ENCODE results near the gene PIP4P1.
"Not testable (repeated sequence)": the region's sequence is repeated elsewhere in the genome, so short reads cannot be mapped to it uniquely, and the experiment has no call there.

Gene PIP4P1

GRCh38 chr14:20472536-20473169 lies 11.4 kb upstream of the PIP4P1 start:
- no peak for DNase-seq

DNA sequence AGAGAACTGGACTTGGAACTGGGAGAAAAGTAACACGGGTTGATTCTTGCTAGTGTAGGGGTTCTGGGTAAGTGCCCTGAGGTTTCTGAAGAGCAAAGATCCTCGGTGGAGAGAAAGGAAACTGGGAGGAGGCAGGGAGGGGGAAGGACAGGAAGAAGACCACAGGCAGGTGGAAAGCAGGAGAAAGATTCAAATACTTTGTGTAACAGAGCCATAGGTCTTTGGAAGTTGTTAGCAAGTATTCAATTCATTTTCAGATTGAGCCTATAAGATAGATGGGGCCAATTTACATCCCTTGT lies 9.3 kb upstream of the PIP4P1 start:
- DNase-seq, result no peak

DNA sequence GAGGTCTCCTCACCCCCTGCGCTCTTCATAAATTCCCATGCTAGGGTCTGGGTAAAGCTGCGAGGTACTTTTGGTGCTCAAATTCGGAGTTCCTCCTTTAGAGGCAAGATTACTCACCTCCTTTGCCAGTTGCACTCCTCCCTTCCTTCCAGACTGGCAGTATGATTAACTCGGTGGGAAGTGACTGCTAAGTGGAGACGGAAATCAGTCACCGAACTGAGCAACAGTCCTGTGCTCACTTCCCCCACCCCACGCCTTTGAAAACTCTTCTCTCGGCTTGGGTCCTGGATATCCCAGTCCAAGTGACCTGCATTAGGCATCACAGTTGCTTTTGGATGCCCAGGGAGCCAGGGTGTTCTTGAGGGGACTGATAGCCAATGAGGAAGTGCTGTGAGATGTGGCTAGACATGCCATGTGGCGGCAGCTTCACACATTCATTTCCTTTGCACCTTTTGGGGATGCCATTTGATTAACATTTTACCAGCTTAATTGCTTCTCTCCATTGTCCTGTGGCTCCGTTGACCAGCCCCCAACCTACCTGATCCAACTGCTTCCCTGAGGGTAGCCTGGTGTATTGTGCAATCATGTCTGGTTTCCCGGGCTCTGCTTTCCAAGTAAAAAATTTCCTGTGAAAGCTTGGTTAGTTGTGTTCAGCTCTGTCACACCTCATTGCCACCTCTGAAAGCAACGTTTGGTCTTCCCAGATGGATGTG lies 8.8 kb upstream of the PIP4P1 start:
- DNase-seq, result peak; percentile 83

DNA sequence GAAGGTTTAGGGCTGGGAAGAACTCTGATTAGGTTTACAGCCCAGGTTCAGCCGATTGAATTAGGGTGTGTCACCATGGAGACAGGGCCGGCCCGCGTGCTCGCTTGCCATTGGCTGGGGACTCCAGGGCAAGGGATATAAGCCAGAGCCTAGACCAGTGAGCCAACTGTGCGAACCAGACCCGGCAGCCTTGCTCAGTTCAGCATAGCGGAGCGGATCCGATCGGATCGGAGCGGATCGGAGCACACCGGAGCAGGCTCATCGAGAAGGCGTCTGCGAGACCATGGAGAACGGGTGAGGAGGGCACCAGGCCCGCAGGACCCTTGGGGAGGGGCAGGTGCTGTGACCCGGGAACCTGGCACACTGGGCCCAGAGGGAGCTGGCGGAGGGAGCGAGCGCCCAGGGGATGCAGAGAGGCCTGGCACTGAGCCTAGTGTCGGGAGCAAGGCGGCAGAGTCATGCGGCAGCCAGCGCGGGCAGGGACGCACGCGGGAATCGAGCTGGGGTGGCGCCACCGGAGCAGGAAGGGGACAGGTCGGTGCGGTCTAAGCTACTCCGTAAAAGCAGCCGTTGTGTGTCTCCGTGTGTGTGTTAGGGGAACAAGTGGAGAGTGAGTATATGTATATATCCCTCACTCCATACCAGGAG lies 8.1 kb upstream of the PIP4P1 start, which contains the start of gene PNP:
TSS of gene PNP (plus strand) at position 165 of the 648 bp plus-strand sequence. CDS start at position 284, 119 bp downstream.
- peak; percentile 94 for DNase-seq

DNA sequence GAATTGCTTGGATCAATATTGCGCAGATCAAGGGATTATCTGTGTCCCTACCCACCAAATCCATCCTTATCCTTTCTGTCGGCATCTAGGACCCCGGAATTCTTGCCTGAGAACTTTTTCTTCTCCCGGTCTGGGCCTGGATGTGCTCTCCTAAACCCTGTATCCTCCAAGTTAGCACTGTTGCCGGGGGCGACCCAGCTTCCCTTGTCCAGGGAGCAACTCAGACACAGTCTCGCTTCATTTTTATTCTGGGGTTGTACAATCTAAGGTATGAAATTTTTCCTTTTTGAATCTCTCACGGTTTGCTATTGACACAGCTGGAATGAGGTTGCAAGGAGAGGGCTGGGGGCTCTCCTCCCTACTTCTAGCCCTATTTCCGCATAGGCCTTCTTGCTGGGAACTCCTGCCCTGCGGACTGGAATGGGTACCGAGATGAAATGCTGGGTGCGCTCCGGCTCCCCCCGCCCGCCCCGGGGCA lies 7.6 kb upstream of the PIP4P1 start:
- DNase-seq, result no peak

DNA sequence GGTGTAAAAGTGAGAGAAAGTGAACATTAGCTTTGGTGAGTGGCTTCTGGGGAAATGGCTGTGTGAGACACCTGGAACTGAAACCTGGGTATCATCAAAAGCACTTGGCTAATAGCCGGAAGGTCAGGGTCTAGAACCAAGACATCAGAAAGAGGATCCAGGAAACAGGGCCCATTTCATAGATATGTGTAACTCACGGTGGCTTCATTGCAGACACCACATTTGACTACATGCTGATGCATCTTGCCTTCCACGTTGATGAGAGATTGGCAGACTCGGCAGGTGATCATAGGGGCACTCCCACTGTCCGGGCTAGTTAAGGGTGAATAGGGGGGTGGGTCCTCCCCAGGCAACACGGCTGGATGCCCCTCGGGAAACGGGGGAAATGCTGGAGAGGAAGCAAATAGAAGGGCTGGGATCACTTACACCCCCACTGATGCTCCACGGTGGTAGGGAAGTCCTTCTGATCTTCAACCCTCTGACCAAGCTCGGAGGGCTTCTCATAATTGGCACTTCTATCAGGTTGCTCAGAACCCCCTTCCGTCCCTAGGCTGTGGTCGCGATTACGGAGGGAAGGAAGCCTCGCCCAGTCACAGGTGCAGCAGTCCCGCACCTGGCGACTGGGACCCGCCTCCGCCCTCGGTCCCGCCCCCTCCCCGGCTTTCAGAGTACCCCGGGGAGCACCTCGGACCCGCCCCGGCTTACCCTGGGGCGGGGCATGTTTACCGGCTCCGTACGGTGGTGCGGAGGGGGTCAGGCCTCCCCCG lies 593 bp downstream of the PIP4P1 start:
- peak; percentile 85 for DNase-seq

- no peak for DNase-seq
These were observed 3.0 kb downstream of the PIP4P1 start for GRCh38 chr14:20458031-20458789.

- DNase-seq, result no peak
These were observed 4.3 kb downstream of the PIP4P1 start for GRCh38 chr14:20456971-20457370.

- no peak for DNase-seq
These were observed 5.6 kb downstream of the PIP4P1 start for GRCh38 chr14:20455355-20456300.

- peak; percentile 99 for DNase-seq
These were observed 6.5 kb downstream of the PIP4P1 start, which contains the start of the genes APEX1 and OSGEP for GRCh38 chr14:20454516-20455354. Gene APEX1 (plus strand): TSS chr14:20455226. CDS start chr14:20455646, 420 bp downstream. Gene OSGEP (minus strand): TSS chr14:20454812. CDS start chr14:20454683, 129 bp downstream.

GRCh38 chr14:20452831-20453230 lies 8.4 kb downstream of the PIP4P1 start:
- not testable (repeated sequence) for DNase-seq

GRCh38 chr14:20446889-20447288 lies 14.3 kb downstream of the PIP4P1 start:
- DNase-seq, result no peak

DNA sequence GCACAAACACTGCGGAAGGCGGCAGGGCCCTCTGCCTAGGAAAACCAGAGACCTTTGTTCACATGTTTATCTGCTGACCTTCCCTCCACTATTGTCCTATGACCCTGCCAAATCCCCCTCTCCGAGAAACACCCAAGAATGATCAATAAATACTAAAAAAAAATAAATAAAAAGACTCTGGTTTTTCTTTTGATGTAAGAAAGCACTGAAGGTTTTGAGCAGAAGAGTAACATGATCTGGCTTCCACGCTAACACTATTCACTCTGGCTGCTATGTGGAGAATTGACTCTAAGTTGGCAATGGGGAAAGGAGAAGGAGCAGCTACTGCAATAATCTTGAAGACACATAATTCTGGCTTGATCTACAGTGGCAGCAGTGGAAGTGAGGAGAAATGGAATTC lies 17.6 kb downstream of the PIP4P1 start:
- DNase-seq, result not testable (repeated sequence)

- DNase-seq, result no peak
These were observed 19.8 kb downstream of the PIP4P1 start for GRCh38 chr14:20441461-20441860.

DNA sequence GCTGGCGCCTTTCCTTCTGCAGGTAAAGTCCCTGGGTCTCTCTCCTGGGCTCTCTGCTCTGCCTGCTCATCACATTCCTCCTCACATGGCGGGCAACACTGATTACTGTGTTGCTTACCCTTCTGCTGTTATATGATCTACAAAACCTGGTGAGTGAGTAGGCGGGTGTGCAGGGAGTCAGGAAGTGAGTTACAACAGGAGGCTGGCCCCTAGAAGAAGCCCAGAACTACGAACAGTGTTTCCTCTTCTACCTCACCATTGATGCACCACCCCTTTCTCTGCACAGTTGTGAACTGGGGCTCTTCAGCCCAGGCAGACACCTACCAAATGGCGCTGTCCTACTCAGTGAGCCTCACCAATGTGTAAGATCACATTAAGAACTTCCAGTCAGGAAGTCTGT lies 20.4 kb downstream of the PIP4P1 start:
- DNase-seq, result no peak

DNA sequence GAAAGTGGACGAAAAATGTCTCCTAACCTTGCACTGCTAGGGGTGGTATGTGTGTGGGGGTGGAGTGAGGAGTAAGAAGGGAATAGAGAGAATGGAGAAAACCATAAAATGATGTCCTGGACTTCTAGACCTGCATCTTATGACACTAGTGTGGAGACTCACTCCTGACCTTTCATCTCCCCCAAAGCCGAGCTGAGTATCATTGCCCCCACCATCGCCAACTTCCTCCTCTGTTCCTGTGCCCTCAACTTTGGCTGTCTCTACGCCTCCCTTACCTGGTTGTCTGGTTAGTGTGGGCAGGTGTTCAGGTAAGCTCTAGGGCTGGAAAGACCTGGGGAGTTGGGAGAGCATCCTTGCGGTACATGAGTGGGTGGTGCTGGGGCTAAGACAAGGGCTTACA lies 20.8 kb downstream of the PIP4P1 start:
- no peak for DNase-seq

DNA sequence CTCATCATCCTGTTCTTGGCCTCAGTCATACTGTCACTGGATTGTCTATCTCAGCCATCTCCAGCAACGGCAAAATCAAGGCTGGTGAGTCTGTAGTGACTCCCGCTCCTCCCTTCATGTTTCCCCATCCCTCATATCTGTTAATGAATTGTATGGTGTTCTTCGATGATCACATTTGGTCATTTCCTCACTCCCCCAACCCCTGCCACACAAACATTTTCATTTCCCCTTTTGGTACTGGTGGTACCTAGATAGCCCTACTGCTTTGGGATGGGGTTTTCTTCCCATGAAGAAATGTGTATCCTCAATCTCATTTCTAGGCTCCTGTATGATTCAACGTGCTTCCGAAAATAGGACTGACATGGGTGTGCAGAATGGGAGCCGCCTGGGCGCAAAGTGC lies 22.6 kb downstream of the PIP4P1 start:
- no peak for DNase-seq

DNA sequence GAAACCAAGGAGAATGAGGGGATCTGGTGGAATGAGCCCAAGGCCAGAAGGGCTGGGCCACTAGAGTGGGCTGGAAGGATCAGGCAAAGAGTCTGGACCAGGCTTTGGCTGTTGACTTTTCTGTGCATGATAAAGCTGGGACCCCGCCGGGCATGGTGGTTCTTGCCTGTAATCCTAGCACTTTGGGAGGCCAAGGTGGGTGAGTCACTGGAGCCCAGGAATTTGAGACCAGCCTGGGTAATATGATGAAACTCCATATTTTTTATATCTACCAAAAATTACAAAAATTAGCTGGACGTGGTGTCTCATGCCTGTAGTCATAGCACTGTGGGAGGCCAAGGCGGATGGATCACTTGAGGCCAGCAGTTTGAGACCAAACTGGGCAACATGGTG lies 24.9 kb downstream of the PIP4P1 start:
- no peak for DNase-seq

DNA sequence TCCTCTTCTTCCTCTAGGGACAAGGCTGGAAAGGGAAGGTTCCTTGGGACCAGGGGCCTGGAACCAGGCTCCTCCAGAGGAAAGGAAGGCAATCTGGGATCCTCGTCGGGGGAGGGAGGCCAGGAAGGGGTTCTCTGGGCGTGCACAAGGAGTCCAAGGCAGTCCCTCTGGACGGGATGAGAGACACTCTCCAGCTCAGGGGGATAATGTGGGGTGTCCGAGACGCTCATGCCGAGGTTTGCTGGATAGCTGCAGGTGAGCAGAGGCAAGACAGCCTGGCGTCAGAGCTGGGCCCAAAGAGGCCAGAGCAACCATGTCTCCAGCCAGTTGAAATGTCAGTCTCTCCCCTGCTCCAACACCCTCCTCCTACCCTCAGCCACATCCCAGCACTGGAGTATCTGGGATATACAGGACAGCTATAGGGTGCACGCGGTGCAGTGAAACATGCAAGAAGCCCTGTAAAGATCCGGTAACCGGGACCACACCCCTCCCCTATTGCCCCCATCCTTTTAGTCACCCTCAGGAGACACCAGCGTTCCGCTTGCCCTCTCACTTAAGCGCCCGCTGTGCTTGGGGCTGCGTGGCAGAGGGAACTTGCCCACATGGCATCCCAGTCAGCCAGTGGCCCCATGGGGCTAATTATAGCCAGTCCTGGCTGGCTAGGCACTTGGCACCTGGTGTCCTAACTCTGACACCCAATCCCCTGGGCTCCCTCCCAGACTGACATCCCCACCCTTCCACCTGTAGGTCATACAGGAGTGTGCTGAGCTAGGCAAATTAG lies 25.5 kb downstream of the PIP4P1 start, which contains the start of gene KLHL33:
TSS of gene KLHL33 (minus strand) at position 585 of the 781 bp plus-strand sequence. CDS start at position 230, 355 bp downstream.
- DNase-seq, result no peak

Data from activated effector memory CD4-positive, alpha-beta T cell treated with anti-CD3 and anti-CD28 coated beads, Interleukin-2, amount 50 U/mL, for 16 hours (primary cell).